ENCODE results near the gene GNLY. TPM values are rescaled to one million over a fixed set of nuclear protein-coding genes. Genes with fewer than 3 reads are reported as not detected.

The GNLY gene
- polyA plus RNA-seq, 1 of the 3 experiments (the other 2 are of a cell fraction) = not detected

DNA sequence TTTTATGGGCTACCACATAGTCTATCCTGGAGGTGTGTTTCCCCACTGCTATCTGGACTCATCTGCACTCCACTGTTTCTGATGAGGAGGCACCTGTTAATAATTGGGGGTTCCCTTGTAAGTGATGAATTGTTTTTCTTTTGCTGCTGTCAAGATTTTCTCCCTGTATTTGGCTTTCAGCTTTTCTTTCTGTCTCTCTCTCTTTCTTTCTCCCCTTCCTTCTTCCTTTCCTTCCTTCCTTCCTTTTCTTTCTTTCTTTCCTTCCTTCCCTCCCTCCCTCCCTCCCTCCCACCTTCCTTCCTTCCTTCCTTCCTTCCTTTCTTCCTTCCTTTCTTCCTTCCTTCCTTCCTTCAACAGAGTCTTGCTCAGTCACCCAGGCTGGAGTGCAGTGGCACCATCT lies 9.2 kb downstream of the GNLY start:
- Histone ChIP-seq H3K4me1 (ENCODE audit: control insufficient read depth in 1 of 2, insufficient read depth in 2 of 2, low read depth in 1 of 2, low read length in 1 of 2) (peaks cover 0 to 11% of the 10 kb centered on the region in 2 experiments; a peak in 2 of 4 replicates), H3K4me3 (ENCODE audit: low read depth in 2 of 2, low read length in 1 of 2) (no peak overlapping the region), H3K27ac (ENCODE audit: low read depth in 2 of 2, low read length in 1 of 2) (no peak overlapping the region), H3F3A (replicated peaks; ENCODE audit: insufficient read depth) (peaks cover 15% of the 10 kb centered on the region), H3K4me2 (no peak overlapping the region), H2AFZ (ENCODE audit: low read depth) (no peak overlapping the region), H3K9me3 (no peaks in the 10 kb centered on the region), H3K79me2 (ENCODE audit: insufficient read depth) (no peaks in the 10 kb centered on the region), H3K9ac (no peak overlapping the region), H3K9me2 (no peaks in the 10 kb centered on the region), H4K20me1 (ENCODE audit: insufficient read depth) (no peaks in the 10 kb centered on the region), H3K36me3 (replicated peaks in 1 of 2; ENCODE audit: control insufficient read depth in 1 of 2, insufficient read depth in 2 of 2, low read length in 1 of 2) (no peaks in the 10 kb centered on the region), H3K27me3 (ENCODE audit: insufficient read depth) (no peaks in the 10 kb centered on the region)
- DNase-seq = no peak
- ChIA-PET CTCF (interaction anchor here (1.2 to 8.1 kb wide), 5 partner anchors 9 to 111 kb away, joined by 3 to 91 read pairs (median 12); partner anchors contain the start of gene GNLY), POLR2A (no interaction called here)
- TF ChIP-seq TEAD4 (IDR thresholded peaks at IDR 0.05; ENCODE audit: borderline replicate concordance, insufficient read depth) (no peak), YY1 (IDR thresholded peaks at IDR 0.05; ENCODE audit: low read depth) (no peak), EP300 (IDR thresholded peaks at IDR 0.05; ENCODE audit: borderline replicate concordance in 1 of 2, low read depth in 1 of 2, low read length in 1 of 2) (no peak), CHD2 (IDR thresholded peaks at IDR 0.05; ENCODE audit: low read length, partially characterized antibody) (no peak), ELF1 (IDR thresholded peaks at IDR 0.05) (no peak), MEF2A (IDR thresholded peaks at IDR 0.05; ENCODE audit: borderline replicate concordance, low read depth) (no peak), FOSL2 (IDR thresholded peaks at IDR 0.05; ENCODE audit: borderline replicate concordance, low read depth) (no peak), FOXM1 (IDR thresholded peaks at IDR 0.05; ENCODE audit: low read depth) (no peak), RCOR1 (IDR thresholded peaks at IDR 0.05; ENCODE audit: low read length) (no peak), NRF1 (IDR thresholded peaks at IDR 0.05; ENCODE audit: low read depth, low read length) (no peak), NFIC (IDR thresholded peaks at IDR 0.05; ENCODE audit: borderline replicate concordance) (no peak), POLR2AphosphoS5 (IDR thresholded peaks at IDR 0.05; ENCODE audit: low read depth, low read length) (no peak), TAF1 (IDR thresholded peaks at IDR 0.05; ENCODE audit: borderline replicate concordance, low read depth, low read length) (no peak), TCF12 (IDR thresholded peaks at IDR 0.05) (no peak), JUND (IDR thresholded peaks at IDR 0.05) (no peak)
- TF ChIP-seq, protein P1, sequence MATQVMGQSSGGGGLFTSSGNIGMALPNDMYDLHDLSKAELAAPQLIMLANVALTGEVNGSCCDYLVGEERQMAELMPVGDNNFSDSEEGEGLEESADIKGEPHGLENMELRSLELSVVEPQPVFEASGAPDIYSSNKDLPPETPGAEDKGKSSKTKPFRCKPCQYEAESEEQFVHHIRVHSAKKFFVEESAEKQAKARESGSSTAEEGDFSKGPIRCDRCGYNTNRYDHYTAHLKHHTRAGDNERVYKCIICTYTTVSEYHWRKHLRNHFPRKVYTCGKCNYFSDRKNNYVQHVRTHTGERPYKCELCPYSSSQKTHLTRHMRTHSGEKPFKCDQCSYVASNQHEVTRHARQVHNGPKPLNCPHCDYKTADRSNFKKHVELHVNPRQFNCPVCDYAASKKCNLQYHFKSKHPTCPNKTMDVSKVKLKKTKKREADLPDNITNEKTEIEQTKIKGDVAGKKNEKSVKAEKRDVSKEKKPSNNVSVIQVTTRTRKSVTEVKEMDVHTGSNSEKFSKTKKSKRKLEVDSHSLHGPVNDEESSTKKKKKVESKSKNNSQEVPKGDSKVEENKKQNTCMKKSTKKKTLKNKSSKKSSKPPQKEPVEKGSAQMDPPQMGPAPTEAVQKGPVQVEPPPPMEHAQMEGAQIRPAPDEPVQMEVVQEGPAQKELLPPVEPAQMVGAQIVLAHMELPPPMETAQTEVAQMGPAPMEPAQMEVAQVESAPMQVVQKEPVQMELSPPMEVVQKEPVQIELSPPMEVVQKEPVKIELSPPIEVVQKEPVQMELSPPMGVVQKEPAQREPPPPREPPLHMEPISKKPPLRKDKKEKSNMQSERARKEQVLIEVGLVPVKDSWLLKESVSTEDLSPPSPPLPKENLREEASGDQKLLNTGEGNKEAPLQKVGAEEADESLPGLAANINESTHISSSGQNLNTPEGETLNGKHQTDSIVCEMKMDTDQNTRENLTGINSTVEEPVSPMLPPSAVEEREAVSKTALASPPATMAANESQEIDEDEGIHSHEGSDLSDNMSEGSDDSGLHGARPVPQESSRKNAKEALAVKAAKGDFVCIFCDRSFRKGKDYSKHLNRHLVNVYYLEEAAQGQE (IDR thresholded peaks at IDR 0.05; ENCODE audit: low read depth, low read length) = no peak
- TF ChIP-seq, protein P2, sequence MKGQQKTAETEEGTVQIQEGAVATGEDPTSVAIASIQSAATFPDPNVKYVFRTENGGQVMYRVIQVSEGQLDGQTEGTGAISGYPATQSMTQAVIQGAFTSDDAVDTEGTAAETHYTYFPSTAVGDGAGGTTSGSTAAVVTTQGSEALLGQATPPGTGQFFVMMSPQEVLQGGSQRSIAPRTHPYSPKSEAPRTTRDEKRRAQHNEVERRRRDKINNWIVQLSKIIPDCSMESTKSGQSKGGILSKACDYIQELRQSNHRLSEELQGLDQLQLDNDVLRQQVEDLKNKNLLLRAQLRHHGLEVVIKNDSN (IDR thresholded peaks at IDR 0.05; ENCODE audit: borderline replicate concordance, low read depth) = no peak
